ENCODE measurements around the gene HAUS7.

HAUS7 gene

DNA sequence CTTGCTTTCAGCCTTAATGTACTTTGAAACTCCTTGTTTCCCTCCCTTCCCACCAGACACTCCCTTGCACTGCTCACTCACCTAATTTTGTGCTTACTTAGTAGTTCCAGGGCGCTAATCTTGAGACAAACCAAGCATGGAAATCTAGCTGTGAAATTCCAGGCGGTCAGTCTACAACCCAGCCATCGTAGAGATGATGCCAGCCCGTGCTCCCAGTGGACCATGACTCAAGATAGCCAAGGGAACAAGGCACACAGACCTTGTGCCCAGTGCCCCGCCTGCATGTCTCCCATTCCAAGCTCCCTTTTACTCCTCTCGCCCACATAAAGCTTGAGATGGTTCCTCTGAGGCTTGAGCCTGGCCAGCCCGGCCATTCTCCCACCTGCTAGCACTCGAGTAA lies 35.6 kb downstream of the HAUS7 start:
- no peak for DNase-seq (ENCODE audit: low read depth)
- TF ChIP-seq, protein P1, sequence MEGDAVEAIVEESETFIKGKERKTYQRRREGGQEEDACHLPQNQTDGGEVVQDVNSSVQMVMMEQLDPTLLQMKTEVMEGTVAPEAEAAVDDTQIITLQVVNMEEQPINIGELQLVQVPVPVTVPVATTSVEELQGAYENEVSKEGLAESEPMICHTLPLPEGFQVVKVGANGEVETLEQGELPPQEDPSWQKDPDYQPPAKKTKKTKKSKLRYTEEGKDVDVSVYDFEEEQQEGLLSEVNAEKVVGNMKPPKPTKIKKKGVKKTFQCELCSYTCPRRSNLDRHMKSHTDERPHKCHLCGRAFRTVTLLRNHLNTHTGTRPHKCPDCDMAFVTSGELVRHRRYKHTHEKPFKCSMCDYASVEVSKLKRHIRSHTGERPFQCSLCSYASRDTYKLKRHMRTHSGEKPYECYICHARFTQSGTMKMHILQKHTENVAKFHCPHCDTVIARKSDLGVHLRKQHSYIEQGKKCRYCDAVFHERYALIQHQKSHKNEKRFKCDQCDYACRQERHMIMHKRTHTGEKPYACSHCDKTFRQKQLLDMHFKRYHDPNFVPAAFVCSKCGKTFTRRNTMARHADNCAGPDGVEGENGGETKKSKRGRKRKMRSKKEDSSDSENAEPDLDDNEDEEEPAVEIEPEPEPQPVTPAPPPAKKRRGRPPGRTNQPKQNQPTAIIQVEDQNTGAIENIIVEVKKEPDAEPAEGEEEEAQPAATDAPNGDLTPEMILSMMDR (IDR thresholded peaks at IDR 0.05; ENCODE audit: low read depth, low read length, missing control alignments) = no peak
- no peak overlapping the region for H3K4me3 ChIP-seq (ENCODE audit: low read depth, low read length)

DNA sequence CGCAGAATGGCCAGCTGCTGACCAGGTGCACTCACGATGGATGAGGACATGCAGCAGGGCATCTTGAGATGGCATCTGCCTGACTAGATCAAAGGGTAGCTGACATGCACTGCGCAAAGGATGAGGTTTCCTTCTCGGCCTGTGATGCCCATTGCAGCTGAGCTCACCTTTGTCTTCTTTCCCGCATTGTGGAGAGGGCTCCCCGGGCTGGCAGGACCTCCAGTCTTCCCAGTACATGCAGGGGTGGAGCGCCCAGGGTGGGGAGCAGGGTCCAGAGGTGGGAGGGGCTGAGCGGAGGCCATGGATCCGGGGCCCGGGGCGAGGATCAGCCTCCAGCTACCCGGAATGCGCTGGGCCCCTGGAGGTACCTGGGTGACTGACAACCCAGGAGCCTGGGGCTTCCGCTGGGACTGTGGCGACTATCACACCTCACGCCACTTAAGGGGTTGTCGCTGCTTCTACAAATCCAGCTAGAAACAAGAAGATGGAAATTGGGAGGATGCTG lies 36.5 kb downstream of the HAUS7 start:
- no peak overlapping the region for H3K4me3 ChIP-seq (ENCODE audit: low read depth, low read length)
- TF ChIP-seq, protein P1 (IDR thresholded peaks at IDR 0.05; ENCODE audit: low read depth, low read length, missing control alignments) = no peak

DNA sequence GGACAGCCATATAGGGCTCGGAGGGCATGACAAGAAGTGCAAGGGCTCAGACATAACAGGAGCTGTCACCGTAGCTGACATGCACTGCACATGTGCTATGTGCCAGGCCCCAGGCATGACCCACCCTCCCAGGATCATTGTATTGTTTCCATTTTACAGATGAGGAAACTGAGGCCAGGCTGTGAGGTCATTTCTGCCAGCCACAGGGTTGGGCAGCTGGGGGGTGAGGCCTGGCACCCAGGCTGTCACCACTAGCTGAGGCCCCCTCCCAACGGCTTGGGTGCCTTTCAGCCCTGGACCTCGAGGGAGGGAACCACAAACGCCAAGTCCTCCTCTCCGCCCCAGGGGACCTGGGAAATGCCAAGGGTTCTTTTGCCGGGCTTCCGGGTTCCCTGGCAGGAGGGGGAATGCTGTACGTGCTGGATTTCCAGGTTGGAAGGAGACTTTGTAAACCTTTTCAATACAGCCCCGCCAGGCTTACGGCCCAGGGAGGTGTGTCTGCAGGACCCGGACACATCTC lies 37.2 kb downstream of the HAUS7 start:
- TF ChIP-seq, protein P1 (IDR thresholded peaks at IDR 0.05; ENCODE audit: low read depth, low read length, missing control alignments) = no peak
- DNase-seq (ENCODE audit: low read depth) = no peak

More for the DNA sequence above, 36.5 kb downstream of the HAUS7 start:
- DNase-seq (ENCODE audit: low read depth) = no peak

DNA sequence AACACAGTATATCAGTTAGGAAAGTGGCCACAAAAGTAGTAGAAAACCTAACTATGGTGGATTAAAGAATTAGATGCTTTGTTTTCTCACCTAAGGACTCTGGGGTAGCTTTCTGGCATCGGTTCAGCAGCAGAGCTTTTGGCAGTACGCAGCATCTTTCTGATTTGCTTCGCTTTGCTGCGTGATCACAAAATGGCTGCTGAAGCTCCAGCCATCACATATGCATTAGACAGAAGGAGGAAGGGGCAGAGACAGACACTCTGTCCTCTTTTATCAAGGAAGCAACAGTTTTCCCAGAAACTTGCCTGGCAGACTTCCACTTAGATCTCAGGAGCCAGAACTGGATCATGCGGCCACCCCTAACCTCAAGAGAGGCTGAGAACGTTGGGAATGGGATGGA lies 39.6 kb downstream of the HAUS7 start:
- no peak for DNase-seq (ENCODE audit: low read depth)
- H3K4me3 ChIP-seq (ENCODE audit: low read depth, low read length) = no peak overlapping the region
- TF ChIP-seq, protein P1 (IDR thresholded peaks at IDR 0.05; ENCODE audit: low read depth, low read length, missing control alignments) = no peak

More for the DNA sequence above, 37.2 kb downstream of the HAUS7 start:
- no peak overlapping the region for H3K4me3 ChIP-seq (ENCODE audit: low read depth, low read length)

DNA sequence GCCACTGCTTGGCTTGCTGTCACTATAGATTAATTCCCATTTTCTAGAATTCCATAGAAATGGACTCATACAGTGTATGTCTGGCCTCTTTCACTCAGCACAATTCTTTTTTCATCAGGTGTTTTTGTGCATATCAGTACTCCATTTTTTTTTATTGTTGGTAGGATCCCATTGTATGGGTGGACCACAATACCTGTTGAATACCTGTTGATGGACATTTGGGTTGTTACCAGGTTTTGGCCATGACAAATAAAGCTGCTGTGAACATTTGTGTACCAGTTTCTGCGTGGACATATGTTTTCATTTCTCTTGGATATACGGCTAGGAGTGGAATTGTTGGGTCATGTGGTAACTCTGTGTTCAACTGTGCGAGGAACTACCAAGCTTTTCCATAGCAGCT lies 44.2 kb downstream of the HAUS7 start:
- H3K4me3 ChIP-seq (ENCODE audit: low read depth, low read length) = no peak overlapping the region
- TF ChIP-seq, protein P1 (IDR thresholded peaks at IDR 0.05; ENCODE audit: low read depth, low read length, missing control alignments) = no peak
- DNase-seq (ENCODE audit: low read depth) = no peak

DNA sequence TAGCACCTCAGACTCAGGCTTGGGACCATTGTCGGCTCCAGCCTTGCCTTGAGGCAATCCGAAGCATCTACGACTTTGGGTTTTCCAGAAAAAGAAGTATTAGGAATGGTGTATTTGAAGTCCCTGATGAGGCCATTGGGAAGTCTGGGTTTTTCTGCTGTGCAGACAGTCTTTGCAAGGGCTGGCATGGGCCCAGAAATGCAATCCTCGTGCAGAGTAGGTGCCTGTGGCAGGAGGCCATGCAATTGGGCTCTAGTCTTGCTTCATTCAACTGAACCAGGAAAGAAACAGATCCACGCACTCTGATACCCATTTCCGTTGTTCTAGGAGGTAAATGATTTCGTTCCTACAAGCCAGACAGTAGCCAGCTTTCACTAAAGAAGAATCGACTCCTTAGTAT lies 46.7 kb downstream of the HAUS7 start:
- no peak overlapping the region for H3K4me3 ChIP-seq (ENCODE audit: low read depth, low read length)
- TF ChIP-seq, protein P1 (IDR thresholded peaks at IDR 0.05; ENCODE audit: low read depth, low read length, missing control alignments) = no peak
- DNase-seq (ENCODE audit: low read depth) = no peak

DNA sequence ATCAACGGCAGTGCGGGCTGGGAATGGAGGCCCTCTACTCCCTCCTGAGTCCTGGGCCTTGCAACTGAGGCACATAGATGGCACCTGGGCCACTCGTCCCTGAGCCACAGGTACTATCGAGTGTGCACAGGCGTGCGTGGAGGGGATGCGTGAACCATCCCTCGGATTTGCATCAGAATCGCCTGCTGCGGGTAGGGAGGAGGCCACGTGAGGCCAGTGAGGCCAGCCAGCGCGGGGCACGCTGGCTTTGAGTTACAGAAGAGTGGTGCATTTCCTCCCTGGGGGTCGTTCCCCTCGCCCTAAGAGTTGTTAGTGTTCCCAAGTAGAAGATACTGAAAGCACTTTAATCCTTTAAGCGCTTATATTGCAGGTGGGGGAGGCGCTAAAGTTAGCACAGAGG lies 48.5 kb downstream of the HAUS7 start:
- DNase-seq (ENCODE audit: low read depth) = no peak
- H3K4me3 ChIP-seq (ENCODE audit: low read depth, low read length) = no peak overlapping the region
- TF ChIP-seq, protein P1 (IDR thresholded peaks at IDR 0.05; ENCODE audit: low read depth, low read length, missing control alignments) = no peak

Data from GM12864 (cell line).